NCI-H1436 treated with DMSO at 0.1 percent for 48 hours (cell line): ENCODE results near the gene TRIM72.
"Not testable (repeated sequence)": the region's sequence is repeated elsewhere in the genome, so short reads cannot be mapped to it uniquely, and the experiment has no call there.

Experiments used
- DNase-seq: peaks from one replicate; lab custom pipeline; 2025; lab: John Stamatoyannopoulos, UW

The TRIM72 gene

DNA sequence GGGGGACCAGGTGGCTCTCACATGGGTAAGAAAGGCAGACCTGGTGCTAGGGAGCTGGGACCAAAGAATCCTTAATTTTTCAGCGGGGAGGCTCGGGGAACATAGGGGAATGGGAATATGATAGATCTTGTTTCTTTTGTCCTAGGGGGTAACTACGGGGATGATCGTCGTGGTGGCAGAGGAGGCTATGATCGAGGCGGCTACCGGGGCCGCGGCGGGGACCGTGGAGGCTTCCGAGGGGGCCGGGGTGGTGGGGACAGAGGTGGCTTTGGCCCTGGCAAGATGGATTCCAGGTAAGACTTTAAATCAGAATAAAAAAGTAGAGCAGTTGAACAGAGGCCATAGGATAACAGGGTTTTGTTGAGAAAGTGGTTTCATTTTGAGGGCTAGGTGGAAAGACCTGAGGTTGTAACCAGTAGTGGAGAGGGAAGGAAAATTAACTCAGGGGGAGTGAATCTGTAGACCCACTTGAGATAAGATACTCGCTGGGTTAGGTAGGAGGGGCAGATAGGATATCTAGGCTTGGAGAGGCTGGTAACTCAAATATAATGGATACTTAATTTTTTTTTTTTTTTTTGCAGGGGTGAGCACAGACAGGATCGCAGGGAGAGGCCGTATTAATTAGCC lies 23.0 kb upstream of the TRIM72 start:
- no peak for DNase-seq

DNA sequence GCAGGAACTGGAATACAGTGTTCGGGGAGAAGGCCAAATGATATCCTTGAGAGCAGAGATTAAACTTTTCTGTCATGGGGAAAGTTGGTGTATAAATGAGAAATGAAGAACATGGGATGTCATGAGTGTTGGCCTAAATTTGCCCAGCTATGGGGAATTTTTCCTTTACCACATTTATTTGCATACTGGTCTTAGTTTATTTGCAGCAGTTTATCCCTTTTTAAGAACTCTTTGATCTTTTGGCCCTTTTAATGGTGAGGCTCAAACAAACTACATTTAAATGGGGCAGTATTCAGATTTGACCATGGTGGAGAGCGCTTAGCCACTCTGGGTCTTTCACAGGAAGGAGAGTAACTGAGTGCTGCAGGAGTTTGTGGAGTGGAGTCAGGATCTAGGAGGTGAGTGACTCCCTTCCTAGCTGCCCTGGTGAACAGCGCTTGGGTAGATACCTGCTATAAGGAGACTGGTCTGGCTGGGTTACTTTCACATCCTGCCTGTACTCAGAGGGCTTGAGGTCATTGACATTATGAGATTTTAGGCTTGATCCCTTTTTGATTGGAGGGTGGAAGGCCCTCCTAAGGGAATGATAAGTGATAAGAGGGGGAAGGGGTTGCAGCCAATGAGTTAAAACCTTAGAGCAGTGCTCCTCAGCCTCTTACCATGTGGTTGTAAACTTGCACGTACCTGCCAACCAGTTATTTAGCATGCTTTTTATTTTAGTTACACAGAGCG lies 22.1 kb upstream of the TRIM72 start:
- no peak for DNase-seq

DNA sequence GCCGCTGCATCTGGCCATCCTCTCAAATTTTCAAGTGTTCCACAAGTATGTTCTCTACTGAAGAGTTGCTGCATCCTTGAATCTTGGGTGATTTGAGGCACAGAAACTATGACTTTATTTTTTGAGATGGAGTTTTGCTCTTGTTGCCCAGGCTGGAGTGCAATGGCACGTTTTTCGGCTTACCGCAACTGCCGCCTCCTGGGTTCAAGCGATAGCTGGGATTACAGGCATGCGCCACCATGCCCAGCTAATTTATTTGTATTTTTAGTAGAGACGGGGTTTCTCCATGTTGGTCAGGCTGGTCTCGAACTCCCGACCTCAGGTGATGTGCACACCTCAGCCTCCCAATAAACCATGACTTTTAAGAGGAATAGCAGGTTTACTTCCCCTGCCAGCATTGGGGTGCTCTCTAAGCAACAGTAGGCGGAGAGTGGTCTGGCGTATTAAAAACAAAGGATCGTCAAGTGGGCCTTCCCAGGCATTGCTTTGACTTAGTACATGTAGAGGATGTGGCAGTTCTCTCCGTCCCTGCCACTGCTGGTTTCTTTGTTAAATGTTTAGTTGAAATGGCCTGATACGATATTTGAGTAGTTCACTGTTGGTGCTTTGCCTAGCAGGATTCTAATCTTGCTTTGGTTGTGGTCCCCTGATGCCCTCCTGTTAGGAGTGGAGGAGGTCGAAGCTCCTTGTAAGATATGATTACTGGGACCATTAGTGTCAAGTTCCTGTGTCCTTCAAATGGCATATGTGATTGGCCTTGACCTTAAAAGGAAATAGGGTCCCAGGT lies 20.9 kb upstream of the TRIM72 start:
- DNase-seq, result no peak

DNA sequence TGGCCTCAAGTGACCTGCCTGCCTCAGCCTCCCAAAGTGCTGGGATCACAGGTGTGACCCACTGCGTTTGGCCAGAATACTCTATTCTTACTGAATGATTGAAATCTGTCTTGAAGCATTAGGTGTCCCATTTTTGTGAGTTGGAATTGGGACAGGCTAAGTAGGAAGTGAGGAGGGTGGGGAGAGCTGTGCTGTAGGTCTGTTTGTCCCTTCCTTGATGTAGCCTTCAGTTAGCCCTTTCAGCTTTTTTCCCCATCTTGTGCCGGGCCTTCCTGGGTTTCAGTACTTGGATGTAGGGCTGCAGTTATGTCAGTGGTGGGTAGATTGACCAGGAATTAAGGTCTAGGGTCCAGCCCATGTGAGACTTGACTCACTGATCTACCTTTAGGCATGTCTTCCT lies 20.0 kb upstream of the TRIM72 start:
- DNase-seq, result no peak

DNA sequence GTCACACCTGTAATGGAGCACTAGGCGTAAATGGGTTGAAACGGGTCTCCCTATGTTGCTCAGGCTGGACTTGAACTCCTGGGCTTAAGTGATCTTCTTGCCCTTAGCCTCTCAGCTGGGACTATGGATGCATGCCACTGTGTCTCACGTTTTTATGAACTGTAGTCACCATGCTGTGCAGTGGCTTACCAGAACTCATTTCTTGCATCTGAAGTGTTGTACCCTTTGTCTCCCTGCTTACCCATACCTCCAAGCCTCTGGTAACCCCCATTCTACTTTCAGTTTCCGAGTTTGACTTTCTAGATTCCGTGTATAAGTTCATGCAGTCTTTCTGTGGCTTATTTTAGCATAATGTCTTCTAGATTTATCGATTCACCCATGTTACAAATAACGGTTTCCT lies 19.0 kb upstream of the TRIM72 start:
- DNase-seq, result no peak

DNA sequence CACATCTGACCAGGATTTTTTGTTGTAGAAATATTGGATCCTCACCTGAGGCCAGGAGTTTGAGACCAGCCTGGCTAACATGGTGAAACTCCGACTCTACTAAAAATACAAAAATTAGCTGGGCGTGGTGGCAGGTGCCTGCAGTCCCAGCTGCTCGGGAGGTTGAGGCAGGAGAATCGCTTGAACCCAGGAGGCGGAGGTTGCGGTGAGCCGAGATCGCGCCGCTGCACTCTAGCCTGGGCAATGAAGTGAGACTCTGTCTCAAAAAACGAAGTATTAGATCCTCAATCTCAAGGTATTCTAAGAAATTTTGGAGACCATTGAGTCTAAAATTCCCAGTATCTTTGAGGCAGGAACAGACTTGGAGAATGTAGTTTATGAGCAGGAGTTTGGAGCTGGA lies 18.1 kb upstream of the TRIM72 start:
- not testable (repeated sequence) for DNase-seq

DNA sequence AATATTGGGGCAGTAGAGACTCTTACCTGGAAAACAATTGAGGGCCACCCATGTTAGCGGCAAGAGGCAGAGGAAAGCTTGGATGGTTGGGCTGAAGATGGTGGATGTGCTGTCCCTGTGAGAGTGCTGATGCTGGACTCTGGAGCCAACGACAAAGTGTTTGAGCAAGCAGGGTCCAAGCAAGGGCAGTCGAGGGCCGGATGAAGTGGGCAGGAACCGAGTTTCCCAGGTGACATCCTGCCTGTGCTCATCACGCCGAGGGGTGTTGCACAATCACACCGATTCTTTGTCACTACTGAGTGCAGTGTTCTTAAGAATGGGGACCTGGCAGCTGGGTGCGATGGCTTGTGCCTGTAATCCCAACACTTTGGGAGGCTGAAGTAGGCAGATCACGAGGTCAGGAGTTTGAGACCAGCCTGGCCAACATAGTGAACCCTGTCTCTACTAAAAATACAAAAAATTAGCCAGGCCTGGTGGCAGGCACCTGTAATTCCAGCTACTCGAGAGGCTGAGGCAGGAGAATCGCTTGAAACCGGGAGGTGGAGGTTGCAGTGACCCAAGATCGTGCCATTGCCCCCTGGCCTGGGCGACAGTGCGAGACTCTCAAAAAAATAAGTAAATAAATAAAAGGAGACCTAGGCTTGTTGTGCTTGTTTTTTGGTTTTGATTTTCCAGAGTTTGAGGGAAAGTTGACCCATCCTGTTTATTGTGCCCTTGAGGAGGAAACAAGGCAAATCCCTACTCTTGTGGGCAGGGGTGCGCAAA lies 17.4 kb upstream of the TRIM72 start:
- DNase-seq, result no peak

DNA sequence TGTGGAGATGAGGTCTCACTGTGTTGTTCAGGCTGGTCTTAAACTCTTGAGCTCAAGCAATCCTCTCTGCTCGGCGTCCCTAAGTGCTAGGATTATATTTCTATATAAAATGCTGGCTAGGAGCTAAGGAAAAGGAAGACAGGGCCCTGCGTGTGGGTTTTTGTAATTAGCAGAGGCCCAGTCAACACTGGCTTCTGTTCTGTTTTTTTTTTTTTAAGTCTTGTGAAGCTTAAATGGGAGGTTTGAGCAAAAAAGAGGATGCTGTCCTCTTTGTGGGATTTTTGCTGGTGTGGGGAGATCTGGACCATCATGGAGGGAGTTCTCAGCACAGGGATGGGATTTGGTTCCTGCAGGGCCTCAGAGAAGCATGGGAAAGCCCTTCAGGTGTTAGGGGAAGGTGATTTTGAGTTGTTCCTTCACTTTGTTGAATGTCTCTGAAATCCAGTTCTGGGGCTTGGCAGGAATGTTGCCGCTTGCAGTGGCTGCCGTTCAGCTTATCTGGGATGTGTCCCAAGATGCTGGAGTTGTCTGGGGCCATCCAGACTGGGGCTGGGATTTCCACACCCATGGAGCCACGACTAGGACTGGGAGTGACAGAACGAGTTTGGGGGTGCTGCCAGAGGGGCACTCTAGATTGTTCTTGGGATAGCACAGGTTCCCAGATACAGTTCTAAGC lies 15.6 kb upstream of the TRIM72 start:
- no peak for DNase-seq

DNA sequence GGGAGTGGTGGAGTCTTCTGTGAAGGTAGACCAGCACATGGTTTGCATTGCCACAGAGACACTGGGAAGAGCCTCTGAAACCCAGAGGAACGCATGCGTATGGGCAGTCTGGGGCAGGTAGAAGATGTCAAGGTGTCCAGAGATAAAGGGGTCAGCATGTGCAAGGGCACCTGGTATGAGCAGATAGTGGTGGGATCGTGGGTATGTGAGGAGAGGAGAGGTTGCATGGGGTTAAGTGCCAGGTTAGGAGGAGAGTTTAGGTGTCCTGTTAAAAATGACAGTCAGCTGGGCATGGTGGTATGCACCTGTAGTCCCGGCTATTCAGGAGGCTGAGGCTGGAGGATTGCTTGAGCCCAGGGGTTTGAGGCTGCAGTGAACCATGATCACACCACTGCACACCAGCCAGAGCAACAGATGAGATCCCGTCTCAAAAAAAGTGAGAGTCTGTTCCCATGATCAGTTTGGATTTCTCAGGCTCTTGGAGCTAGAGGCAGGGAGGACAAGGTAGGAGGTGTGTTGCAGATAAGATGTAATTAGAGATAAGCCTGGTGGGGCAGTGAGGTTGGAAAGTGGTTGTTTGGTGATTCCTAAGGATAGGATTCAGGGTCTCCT lies 14.4 kb upstream of the TRIM72 start:
- no peak for DNase-seq

DNA sequence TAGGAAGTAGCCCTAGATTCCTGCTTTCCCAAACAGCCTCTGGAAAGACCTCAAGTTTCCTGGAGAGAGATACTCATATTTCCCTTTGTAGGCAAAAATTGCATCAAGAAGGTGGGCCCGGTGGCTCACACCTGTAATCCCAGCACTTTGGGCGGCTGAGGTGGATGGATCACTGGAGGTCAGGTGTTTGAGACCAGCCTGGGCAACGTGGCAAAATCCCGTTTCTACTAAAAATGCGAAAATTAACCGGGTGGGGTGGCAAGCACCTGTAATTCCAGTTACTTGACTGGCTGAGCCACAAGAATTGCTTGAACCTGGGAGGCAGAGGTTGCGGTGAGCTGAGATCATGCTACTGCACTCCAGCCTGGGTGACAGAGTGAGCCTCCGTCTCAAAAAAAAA lies 13.8 kb upstream of the TRIM72 start:
- DNase-seq, result not testable (repeated sequence)

DNA sequence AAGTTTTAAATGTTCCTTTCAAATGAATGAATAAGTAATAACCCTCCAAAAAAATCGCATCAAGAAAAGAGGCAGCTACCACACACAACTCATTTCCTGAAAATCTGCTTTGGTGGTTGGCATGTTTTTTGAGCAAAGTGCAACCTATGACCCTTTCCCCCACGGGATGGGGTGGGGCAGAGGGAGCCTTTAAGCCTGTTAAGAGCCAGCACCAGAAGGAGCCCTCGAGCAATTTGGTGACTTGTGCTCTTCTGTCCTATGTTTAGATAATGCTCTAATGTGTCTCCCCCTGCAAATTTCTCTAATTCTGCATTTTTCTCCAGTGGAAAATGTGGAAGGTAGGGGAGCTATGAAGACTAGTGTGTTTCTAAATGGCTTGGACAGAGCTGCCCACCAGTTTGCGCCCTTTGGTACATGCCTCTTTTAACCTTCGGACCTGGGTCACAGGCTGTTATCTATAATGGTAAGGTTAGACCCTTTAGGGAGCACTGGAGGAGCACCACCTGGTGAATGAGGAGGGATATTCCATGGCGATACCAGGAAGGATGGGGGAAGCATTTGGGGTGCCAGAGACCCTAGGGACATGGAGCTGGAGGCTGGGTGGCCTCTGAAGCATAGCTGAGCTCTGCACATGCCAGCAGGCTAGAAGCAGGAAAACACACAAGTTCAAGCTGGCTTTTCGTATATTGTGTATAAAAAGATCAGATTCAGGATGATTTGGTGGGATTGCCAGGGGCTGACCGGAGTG lies 12.9 kb upstream of the TRIM72 start:
- DNase-seq, result no peak

DNA sequence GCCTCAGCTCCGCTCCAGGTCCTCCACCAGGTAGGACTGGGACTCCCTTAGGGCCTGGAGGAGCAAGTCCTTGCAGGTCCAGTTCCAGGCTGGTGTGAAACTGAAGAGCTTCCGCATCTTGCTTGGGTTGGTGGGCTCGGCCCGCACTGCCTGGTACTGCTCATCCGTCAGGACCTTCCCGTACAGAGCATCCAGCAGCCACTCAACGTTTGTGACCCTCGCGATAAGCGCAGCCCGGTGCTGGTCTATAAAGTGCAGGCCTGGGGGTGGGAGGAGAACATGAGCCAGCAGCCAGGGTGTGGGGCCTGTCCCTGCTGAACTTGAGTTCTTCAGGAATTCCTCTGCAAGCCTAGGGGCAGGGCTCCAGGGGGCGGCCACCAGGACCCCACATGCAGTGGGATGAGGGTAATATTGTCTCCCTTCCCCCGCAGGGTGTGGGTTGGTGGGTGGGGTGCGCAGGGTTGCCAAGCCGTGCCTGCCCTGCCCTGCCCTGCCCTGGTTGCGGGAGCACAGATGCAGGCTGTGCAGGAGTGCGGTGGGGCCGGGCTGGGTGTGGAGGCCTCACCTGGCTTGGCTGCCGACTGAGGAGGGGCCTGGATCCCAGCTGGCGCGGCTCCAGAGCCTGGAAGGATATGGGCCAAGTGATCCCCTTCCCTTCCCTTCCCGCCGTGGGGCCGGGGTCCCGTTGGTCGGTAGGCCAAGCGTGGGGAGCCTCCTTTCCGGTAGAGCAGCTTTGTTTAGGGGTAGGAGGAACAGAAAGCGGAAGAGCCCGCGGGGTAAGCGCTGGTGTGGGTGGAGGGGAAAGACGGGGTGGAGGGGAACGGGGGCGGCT lies 12.1 kb upstream of the TRIM72 start:
- DNase-seq, result no peak

DNA sequence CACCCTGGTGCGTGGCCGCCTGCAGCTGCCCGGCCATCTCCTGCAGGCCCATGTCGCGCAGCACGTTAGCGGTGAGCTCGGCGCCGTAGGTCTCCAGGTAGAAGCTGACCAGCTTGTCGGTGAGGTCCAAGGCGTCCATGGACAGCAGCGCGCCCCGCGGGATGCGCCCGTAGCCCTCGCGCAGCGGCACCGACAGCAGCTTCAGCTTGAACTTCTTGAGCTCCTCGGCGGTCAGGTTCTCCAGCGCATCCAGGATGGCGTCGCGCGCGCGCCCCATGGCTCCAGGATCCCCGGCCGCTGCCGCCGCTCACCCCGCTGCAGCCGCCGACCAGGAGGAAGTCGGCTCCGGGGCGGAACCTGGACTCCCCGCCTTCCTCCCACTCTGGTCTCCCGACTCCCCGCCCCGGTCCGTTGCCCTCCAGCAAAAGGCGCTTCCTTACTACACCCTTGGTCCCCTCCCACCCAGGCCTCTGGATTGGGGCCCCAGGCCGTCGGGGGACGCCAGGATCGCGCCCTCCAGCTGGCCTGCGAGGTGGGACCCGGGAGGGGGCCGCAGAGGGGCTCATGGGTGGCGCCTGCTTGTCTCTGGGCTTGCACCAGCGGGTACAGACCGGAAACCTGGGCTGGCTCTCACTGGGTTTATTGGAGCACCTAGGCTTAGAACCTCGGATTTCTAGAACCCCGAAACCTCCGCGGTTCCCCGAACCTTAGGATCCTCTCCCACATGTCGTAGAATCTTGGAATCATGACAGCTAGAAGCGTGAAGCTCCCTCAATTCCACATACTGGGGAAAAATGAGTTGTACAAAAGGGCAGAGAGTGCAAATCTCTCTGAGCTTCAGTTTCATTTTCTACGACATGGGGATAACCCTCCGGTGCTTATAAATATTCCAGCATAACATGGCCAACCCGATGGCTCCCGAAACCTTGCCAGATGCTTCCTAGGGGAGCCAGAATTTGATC lies 11.2 kb upstream of the TRIM72 start, which contains the start of gene PYCARD:
Gene PYCARD, minus strand, starts transcription at position 347 of the 962 bp plus-strand sequence. Its CDS starts 70 bp downstream, at position 277.
- no peak for DNase-seq

DNA sequence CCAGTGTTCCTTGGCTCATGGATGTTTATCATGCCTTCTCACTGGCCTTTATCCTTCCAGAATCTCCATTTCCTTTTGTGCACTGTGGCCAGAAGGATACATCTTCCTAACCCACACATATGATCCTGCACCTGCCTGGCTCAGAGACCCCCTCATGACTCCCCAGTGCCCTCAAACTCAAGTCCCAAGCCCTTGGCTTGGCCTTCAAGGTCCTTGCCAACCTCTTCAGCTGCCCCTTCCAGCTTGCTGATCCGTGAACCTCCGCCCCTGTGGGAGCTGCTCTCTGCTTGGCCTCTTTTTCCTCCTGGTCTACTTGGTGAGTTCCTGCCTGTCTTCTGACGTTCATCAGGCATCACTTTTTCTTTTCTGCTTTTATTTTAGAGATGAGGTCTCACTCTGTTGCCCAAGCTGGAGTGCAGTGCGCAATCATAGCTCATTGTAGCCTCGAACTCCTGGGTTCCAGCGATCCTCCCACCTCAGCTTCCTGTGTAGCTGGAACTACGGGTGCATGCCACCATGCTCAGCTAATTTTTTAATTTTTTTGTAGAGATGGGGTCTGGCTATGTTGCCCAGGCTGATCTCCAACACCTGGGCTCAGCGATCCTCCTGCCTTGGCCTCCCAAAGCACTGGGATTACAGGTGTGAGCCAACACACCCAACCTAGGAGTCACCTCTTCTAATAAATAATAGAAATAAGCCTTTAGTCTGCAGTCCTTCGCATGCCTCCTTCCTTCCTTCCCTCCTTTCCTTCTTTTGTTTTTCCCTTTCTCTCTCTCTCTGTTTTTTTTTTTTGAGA lies 8.8 kb upstream of the TRIM72 start:
- DNase-seq, result no peak

DNA sequence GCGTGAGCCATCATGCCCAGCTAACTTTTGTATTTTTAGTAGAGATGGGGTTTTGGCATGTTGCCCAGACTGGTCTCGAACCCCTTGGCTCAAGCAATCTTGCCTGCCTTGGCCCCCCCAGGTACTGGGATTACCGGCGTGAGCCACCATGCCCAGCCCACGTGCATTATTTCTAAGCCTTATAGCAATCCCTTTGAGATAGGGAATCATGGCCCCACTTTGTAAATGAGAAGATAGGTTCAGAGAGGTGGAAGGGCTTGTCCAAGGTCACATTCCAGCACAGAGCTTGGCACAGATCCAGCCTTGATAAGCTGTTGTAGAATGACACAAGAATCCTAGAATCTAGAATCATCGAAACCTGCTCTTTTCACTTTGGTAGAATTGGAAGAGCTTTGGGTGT lies 7.1 kb upstream of the TRIM72 start:
- DNase-seq, result no peak

DNA sequence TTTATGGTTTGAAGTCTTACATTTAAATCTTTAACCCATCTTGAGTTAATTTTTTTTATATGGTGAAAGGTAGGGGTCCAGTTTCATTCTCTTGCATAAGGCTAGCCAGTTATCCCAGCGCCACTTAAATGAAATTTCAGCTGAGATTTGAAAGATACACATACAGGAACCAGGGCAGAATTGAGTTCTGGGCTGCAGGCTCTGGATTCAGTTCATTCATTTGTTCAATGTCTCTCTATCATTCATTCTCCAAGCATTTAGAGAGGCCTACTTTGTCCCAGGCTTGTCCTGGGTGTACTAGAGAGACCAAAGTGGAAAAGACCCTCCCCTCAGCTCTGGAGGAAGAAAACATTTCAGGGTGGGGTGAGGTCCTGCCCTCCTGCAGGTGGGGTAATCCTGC lies 577 bp upstream of the TRIM72 start:
- DNase-seq, result no peak

DNA sequence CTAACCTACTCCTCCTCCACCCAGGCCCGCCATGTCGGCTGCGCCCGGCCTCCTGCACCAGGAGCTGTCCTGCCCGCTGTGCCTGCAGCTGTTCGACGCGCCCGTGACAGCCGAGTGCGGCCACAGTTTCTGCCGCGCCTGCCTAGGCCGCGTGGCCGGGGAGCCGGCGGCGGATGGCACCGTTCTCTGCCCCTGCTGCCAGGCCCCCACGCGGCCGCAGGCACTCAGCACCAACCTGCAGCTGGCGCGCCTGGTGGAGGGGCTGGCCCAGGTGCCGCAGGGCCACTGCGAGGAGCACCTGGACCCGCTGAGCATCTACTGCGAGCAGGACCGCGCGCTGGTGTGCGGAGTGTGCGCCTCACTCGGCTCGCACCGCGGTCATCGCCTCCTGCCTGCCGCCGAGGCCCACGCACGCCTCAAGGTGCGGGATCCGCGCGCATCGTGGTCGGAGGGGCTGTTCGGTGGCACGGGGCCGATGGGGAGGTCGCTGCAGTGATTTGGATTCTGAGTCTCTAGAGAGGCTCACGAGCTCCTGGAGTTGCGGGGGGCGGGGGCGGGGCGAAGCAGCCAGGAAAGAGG lies 878 bp downstream of the TRIM72 start:
- no peak for DNase-seq
